HG03460 (cell line): ENCODE data around the gene CCDC174.

ENCODE experiments used
- ATAC-seq: cut with Tn5 transposase; IDR thresholded peaks from one replicate; pipeline ENCODE4 v1.9.1; 2021; ENCODE audit not compliant: unreplicated experiment

CCDC174 gene

GRCh38 chr3:14624498-14624897 lies 27.1 kb upstream of the CCDC174 start:
- ATAC-seq: no peak

- ATAC-seq: no peak
These were observed 26.1 kb upstream of the CCDC174 start for GRCh38 chr3:14625443-14625842.

GRCh38 chr3:14627815-14628214 lies 23.7 kb upstream of the CCDC174 start:
- no peak for ATAC-seq

GRCh38 chr3:14628406-14628805 lies 23.2 kb upstream of the CCDC174 start:
- ATAC-seq: no peak

GRCh38 chr3:14630404-14631100 lies 21.0 kb upstream of the CCDC174 start:
- ATAC-seq: no peak

GRCh38 chr3:14631101-14631497 lies 20.5 kb upstream of the CCDC174 start:
- ATAC-seq: no peak

- ATAC-seq: no peak
These were observed 19.7 kb upstream of the CCDC174 start for GRCh38 chr3:14631687-14632441.

- no peak for ATAC-seq
These were observed 19.1 kb upstream of the CCDC174 start for GRCh38 chr3:14632442-14632930.

- ATAC-seq: no peak
These were observed 18.1 kb upstream of the CCDC174 start for GRCh38 chr3:14633417-14633816.

GRCh38 chr3:14633819-14634424 lies 17.6 kb upstream of the CCDC174 start:
- ATAC-seq: no peak

- no peak for ATAC-seq
These were observed 16.7 kb upstream of the CCDC174 start for GRCh38 chr3:14634763-14635400.

GRCh38 chr3:14636496-14637087 lies 15.0 kb upstream of the CCDC174 start:
- ATAC-seq: no peak

- ATAC-seq: no peak
These were observed 11.4 kb upstream of the CCDC174 start for GRCh38 chr3:14640157-14640562.

- no peak for ATAC-seq
These were observed 10.8 kb upstream of the CCDC174 start for GRCh38 chr3:14640734-14641133.

GRCh38 chr3:14641346-14641745 lies 10.2 kb upstream of the CCDC174 start:
- no peak for ATAC-seq

GRCh38 chr3:14645453-14645852 lies 6.1 kb upstream of the CCDC174 start:
- no peak for ATAC-seq

- ATAC-seq: no peak
These were observed 5.4 kb upstream of the CCDC174 start for GRCh38 chr3:14646131-14646573.

- no peak for ATAC-seq
These were observed 4.8 kb upstream of the CCDC174 start for GRCh38 chr3:14646589-14647413.

GRCh38 chr3:14647976-14648955 lies 3.3 kb upstream of the CCDC174 start:
- ATAC-seq: no peak
